MM.1S (cell line): Measurements from ENCODE around the gene SLC7A9.

Source experiments
- CTCF ChIP-seq: fragments of 300-600 bp; sonication (generic); IDR thresholded peaks from 2 replicates; pipeline ENCODE4 v1.5.1; 2016; ENCODE audit warnings: antibody characterized with exemption, low read length, mixed read lengths
- EZH2 ChIP-seq: fragments of 300-600 bp; sonication (generic); optimal IDR thresholded peaks from 2 replicates; pipeline ENCODE3; 2017; ENCODE audit warnings: low read depth, mild to moderate bottlenecking, antibody characterized with exemption, low read length, mixed read lengths

GRCh38 chr19:32781280-32781679 is 88.3 kb downstream of the SLC7A9 start:
- no peak for TF ChIP-seq EZH2
- TF ChIP-seq CTCF: no peak
